HepG2 (cell line): ENCODE results near the gene TTC31. TPM values are rescaled to one million over a fixed set of nuclear protein-coding genes. Genes with fewer than 3 reads are reported as not detected.

Source experiments
- HMGXB4 ChIP-seq, 2 experiments: sonication (generic) in 1 of 2; formaldehyde crosslinking in 1 of 2; IDR thresholded peaks; 2 replicates each; pipeline versions ENCODE4 v1.4.0 to v1.6.1; 2018 to 2020; ENCODE audit warnings: missing genetic modification reagents in 2 of 2, borderline replicate concordance in 1 of 2, low read depth in 1 of 2, mild to moderate bottlenecking in 1 of 2, missing biosample characterization in 1 of 2
- ISX ChIP-seq: sonication (generic); formaldehyde crosslinking; conservative IDR thresholded peaks from 2 replicates; pipeline ENCODE4 v1.5.0; 2020; ENCODE audit warnings: missing genetic modification reagents
- KDM1A ChIP-seq: IDR thresholded peaks from 2 replicates; pipeline ENCODE4 v1.6.1; 2016; ENCODE audit warnings: missing compliant biosample characterization
- KDM2A ChIP-seq: sonication (generic); formaldehyde crosslinking; IDR thresholded peaks from 2 replicates; pipeline ENCODE4 v1.4.0; 2020; ENCODE audit warnings: low read depth, missing genetic modification reagents, borderline replicate concordance
- KDM5A ChIP-seq: fragments of 200-600 bp; sonication (generic); IDR thresholded peaks from 2 replicates; pipeline ENCODE4 v1.7.0; 2018; ENCODE audit warnings: antibody characterized with exemption, mild to moderate bottlenecking, low read length, borderline replicate concordance
- NCOA5 ChIP-seq: sonication (generic); formaldehyde crosslinking; IDR thresholded peaks from 2 replicates; pipeline ENCODE4 v1.4.0; 2020; ENCODE audit warnings: missing genetic modification reagents
- ONECUT2 ChIP-seq: sonication (generic); formaldehyde crosslinking; IDR thresholded peaks from 2 replicates; pipeline ENCODE4 v1.4.0; 2020; ENCODE audit warnings: missing genetic modification reagents
- RAD51 ChIP-seq: fragments of 450-650 bp; IDR thresholded peaks from 2 replicates; pipeline ENCODE4 v1.6.1; 2016; ENCODE audit warnings: borderline replicate concordance
- RARA ChIP-seq: IDR thresholded peaks from 2 replicates; pipeline ENCODE4 v1.6.1; 2016; ENCODE audit warnings: missing genetic modification reagents, missing compliant biosample characterization
- RBAK ChIP-seq: sonication (generic); formaldehyde crosslinking; IDR thresholded peaks from 2 replicates; pipeline ENCODE4 v1.5.1; 2020; ENCODE audit warnings: mild to moderate bottlenecking, missing genetic modification reagents
- RNF219 ChIP-seq: sonication (generic); formaldehyde crosslinking; IDR thresholded peaks from 2 replicates; pipeline ENCODE4 v1.5.0; 2020; ENCODE audit warnings: mild to moderate bottlenecking, missing genetic modification reagents
- STAT5B ChIP-seq: sonication (generic); formaldehyde crosslinking; IDR thresholded peaks from 2 replicates; pipeline ENCODE4 v1.4.0; 2020; ENCODE audit warnings: missing genetic modification reagents
- TGIF2 ChIP-seq: IDR thresholded peaks from 2 replicates; pipeline ENCODE4 v1.6.1; 2016; ENCODE audit warnings: control low read depth, missing compliant biosample characterization
- ZNF552 ChIP-seq: sonication (generic); formaldehyde crosslinking; IDR thresholded peaks from 2 replicates; pipeline ENCODE4 v1.9.0; 2022; ENCODE audit warnings: missing genetic modification reagents, mild to moderate bottlenecking, borderline replicate concordance
- ZNF816 ChIP-seq: sonication (generic); formaldehyde crosslinking; IDR thresholded peaks from 2 replicates; pipeline ENCODE4 v1.8.0; 2022; ENCODE audit warnings: missing genetic modification reagents, mild to moderate bottlenecking, borderline replicate concordance
- polyA plus RNA-seq, 8 experiments: library from polyadenylated mRNA; depleted of rRNA in 3 of 8; stranded (reverse) in 7 of 8; unstranded in 1 of 8; fragments of >200 nt; fragmentation: Illumina TruSeq in 4 of 8; extraction: Trizol in 4 of 8; gene quantifications; 2 replicates each; pipeline versions ENCODE4 v1.2.1 to v1.2.3, GENCODE V29; 2011 to 2016; ENCODE audit warnings: low read depth in 4 of 8, missing spikeins in 1 of 8, mixed read lengths in 1 of 8; ENCODE audit not compliant: insufficient read depth in 1 of 8
- total RNA-seq, 5 experiments: library from RNA; depleted of rRNA; stranded (reverse); fragments of >200 nt; fragmentation: Illumina TruSeq; extraction: Trizol; gene quantifications; 2 replicates each; pipeline ENCODE4 v1.2.3, GENCODE V29; 2016; ENCODE audit warnings: low read depth in 1 of 5
- TF ChIP-seq, protein P1 (sequence below): sonication (generic); formaldehyde crosslinking; IDR thresholded peaks from 2 replicates; pipeline ENCODE4 v1.4.0; 2020; ENCODE audit warnings: mild to moderate bottlenecking, missing genetic modification reagents
- TF ChIP-seq, protein P2 (sequence below): sonication (generic); formaldehyde crosslinking; IDR thresholded peaks from 2 replicates; pipeline ENCODE4 v1.4.0; 2020; ENCODE audit warnings: missing genetic modification reagents, mild to moderate bottlenecking, borderline replicate concordance

The TTC31 gene
- total and polyA plus RNA-seq, 2 of the 13 experiments (the other 11 are each of a cell fraction or from before 2014, with no cell fraction given): 28.3 to 39.5 TPM

GRCh38 chr2:74447230-74447999, 35.5 kb upstream of the TTC31 start (continued):
- TF ChIP-seq HMGXB4 (CRISPR knock-in tag; IDR thresholded peaks at IDR 0.05; ENCODE audit: borderline replicate concordance in 1 of 2, low read depth in 1 of 2) (0 out of 4 replicates have a peak, but pooled peaks of 1 of the 2 experiments have one; percentile 28), RNF219 (0 out of 2 replicates have a peak, but pooled peaks have one; percentile 32), RBAK (no peak), KDM2A (CRISPR knock-in tag) (no peak), KDM5A (no peak), ONECUT2 (CRISPR knock-in tag) (no peak), KDM1A (CRISPR knock-in tag) (no peak), ISX (CRISPR knock-in tag) (no peak), NCOA5 (CRISPR knock-in tag) (no peak), STAT5B (CRISPR knock-in tag) (no peak), TGIF2 (CRISPR knock-in tag) (no peak; the same call in 1 of the 2 replicates), ZNF552 (CRISPR knock-in tag) (no peak), RARA (CRISPR knock-in tag) (peak; percentile 73), RAD51 (no peak), ZNF816 (CRISPR knock-in tag) (no peak)
- TF ChIP-seq, protein P1, sequence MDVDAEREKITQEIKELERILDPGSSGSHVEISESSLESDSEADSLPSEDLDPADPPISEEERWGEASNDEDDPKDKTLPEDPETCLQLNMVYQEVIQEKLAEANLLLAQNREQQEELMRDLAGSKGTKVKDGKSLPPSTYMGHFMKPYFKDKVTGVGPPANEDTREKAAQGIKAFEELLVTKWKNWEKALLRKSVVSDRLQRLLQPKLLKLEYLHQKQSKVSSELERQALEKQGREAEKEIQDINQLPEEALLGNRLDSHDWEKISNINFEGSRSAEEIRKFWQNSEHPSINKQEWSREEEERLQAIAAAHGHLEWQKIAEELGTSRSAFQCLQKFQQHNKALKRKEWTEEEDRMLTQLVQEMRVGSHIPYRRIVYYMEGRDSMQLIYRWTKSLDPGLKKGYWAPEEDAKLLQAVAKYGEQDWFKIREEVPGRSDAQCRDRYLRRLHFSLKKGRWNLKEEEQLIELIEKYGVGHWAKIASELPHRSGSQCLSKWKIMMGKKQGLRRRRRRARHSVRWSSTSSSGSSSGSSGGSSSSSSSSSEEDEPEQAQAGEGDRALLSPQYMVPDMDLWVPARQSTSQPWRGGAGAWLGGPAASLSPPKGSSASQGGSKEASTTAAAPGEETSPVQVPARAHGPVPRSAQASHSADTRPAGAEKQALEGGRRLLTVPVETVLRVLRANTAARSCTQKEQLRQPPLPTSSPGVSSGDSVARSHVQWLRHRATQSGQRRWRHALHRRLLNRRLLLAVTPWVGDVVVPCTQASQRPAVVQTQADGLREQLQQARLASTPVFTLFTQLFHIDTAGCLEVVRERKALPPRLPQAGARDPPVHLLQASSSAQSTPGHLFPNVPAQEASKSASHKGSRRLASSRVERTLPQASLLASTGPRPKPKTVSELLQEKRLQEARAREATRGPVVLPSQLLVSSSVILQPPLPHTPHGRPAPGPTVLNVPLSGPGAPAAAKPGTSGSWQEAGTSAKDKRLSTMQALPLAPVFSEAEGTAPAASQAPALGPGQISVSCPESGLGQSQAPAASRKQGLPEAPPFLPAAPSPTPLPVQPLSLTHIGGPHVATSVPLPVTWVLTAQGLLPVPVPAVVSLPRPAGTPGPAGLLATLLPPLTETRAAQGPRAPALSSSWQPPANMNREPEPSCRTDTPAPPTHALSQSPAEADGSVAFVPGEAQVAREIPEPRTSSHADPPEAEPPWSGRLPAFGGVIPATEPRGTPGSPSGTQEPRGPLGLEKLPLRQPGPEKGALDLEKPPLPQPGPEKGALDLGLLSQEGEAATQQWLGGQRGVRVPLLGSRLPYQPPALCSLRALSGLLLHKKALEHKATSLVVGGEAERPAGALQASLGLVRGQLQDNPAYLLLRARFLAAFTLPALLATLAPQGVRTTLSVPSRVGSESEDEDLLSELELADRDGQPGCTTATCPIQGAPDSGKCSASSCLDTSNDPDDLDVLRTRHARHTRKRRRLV: no peak
- TF ChIP-seq, protein P2, sequence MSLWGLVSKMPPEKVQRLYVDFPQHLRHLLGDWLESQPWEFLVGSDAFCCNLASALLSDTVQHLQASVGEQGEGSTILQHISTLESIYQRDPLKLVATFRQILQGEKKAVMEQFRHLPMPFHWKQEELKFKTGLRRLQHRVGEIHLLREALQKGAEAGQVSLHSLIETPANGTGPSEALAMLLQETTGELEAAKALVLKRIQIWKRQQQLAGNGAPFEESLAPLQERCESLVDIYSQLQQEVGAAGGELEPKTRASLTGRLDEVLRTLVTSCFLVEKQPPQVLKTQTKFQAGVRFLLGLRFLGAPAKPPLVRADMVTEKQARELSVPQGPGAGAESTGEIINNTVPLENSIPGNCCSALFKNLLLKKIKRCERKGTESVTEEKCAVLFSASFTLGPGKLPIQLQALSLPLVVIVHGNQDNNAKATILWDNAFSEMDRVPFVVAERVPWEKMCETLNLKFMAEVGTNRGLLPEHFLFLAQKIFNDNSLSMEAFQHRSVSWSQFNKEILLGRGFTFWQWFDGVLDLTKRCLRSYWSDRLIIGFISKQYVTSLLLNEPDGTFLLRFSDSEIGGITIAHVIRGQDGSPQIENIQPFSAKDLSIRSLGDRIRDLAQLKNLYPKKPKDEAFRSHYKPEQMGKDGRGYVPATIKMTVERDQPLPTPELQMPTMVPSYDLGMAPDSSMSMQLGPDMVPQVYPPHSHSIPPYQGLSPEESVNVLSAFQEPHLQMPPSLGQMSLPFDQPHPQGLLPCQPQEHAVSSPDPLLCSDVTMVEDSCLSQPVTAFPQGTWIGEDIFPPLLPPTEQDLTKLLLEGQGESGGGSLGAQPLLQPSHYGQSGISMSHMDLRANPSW (CRISPR knock-in tag): 0 out of 2 replicates have a peak, but pooled peaks have one; percentile 55
